HUDEP-2 (cell line): ENCODE measurements around the gene HOXB5.

Experiments
- DNase-seq, 76 experiments: peaks; one replicate each; lab custom pipeline; 2025; ENCODE audit not compliant: unreplicated experiment in 76 of 76; lab: John Stamatoyannopoulos, UW

Gene HOXB5

GRCh38 chr17:48593126-48593829 is at the start of gene HOXB5:
Gene HOXB5 (minus strand): TSS chr17:48593779. CDS start chr17:48593682, 97 bp downstream.
- peak in 4 of 76 experiments; percentile 3 to 22 (median 13) for DNase-seq

DNA sequence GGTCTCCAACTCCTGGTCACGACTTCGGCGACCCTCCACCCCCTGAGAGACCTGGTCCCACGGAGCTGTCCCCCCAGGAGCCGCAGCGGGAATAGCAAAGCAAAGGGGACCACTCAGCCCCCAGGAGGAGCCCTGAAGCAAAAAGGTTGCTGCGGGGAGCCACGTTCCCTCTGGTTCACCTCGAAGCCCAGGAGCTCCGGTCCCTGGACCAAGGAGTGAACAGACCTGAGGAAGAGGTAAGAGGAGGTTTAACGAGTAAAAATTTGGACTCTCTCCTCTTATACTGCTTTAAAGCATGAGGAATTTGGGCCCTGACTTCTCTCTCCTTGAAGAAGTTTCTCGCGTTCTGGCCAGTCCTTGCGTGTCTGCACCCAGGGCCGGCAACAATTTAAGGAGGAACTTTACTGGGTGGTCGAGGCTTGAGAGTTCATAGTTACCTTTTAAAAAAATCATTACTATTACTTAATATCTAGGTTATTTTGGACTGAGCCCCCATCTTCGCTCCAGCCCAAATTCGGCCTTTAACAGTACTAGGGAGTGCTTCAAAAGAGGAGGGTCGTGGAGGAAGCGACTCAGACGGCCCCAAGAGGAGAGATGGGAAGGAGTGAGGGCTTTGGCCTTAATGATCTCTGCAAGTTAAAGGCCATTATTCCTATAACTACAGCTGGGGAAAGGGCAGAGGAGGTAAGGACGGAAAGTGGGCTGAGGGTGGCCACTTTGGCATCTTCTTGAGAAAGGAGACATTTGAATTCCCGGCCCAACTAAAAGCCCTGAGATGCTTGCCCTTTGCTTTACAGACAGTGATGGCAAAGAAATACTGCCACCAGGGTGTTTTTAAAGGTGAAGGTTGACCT is 49.5 kb upstream of the HOXB5 start:
- DNase-seq: no peak

DNA sequence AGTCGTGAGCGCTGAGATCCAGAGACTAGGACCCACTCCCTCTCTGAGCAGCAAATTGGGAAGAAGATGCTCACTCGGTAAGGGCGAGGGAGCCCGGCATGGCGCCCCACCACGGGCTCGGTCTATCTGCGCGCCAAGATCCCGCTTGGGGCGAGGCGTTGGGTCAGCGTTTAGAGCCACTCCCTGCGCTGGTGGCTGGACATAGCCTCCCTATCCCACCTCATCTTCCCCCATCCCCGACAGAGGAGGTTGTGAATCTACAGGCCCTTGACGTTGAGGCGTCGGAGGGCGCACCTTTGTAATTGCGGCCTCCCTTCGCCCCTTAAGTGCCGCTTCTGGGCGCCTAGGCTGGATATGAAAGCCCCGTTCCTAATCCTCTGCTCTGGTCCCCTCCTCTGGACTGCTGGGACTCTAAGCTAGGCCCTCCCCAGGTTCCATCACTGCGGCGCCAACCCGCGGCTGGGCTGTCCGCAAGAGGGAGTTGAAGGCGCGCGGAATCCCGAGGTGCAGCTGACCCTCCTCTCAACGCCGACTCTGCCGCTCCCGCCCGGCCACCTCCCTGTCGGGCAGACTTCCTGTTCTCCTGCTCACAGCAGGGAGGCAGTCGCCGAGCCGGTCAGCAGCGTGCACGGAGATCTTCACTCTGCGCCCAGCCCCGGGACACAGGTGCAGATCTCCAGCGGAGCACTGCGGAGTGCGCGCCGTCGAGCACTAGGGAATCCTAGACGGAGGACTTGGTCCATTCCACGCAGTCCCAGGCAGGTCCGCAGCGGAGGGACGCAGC is 48.7 kb upstream of the HOXB5 start:
- no peak for DNase-seq

DNA sequence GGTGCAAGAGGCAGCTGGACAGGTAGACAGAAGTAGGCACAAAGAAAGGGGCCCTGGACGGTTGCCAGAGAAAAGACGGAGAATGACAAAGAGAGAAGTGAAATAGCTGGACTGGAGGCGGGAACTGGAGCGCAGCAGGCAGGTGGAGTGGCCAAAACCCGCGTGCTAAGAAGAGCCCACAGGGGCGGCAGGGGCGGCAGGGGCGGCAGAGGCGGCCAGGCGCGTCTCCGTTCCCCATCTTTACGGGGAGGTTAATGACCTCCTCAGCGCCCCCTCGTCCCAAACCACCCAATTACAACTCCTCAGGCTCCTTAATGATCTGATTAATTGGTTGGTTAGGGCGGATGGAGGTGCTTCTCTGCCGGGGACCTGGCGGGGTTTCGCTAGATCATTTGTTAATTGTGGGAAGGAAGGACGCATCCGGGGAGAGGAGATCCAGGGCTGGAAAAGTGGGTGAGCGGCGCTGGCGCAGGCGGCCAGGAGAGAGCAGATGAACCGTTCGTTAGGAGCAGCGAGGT is 48.0 kb upstream of the HOXB5 start:
- DNase-seq: no peak

- DNase-seq: no peak
Observed at GRCh38 chr17:48640858-48641180, 47.2 kb upstream of the HOXB5 start.

DNA sequence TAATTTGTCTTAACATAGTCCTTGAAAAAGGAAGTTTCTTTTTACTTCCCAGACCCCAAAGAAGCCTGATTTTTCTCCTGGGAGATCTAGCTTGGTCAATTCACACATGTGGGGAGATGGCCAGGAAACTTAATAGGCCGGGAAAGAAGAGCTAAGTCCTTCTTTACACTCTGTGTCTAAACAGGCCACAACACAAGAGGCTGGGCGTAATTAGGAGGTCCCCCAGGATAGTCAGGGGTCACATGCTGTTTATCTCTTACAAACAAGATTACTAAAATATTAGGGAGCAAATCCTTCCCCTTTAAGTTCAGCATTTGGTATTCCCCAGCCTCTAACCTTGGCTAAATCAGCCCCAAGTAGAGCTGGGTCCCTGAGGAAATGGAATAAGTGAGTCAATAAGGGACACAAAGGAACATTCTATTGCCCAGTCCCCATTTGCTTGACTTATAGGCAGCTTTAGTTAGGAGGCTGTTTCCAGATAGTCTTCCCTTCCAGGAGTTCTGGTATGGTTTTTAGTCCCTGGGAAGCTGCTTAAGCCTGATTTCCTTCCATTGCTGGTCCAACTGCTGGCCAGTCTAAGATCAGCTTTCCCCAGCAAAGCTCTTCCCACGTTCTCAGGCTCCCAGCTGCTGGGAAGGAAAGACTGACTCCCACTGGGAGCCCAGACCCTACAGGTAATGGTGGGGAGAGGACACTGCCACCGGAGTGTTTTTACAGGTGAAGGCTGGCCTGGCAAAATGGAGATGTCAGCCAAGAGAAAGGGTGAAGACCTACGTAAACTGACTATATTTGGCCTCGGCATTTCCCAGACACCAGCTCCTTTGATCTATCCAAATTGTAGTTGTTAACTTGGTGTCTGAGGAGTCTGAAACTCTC is 46.6 kb upstream of the HOXB5 start:
- no peak for DNase-seq

DNA sequence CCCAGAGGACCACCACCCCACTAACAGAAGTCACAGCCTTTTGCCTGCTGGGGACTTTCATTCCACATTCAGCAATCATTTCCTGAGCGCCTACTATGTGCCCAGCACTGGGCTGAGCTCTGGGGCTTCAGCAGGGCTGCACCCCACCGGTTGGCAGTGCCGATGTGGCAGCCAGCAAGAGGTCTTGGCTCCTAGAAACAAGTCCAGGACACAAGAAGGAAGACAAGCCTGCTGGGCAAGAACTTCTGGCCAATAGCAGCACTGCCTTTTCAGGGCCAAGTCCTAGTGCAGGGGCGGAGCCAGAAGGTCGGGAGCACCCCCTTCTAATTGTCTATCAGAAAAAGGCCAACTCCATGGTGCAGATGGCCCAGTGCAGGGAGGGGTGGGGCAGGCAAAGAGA is 45.6 kb upstream of the HOXB5 start:
- peak in 1 of 76 experiments; percentile 11 for DNase-seq

DNA sequence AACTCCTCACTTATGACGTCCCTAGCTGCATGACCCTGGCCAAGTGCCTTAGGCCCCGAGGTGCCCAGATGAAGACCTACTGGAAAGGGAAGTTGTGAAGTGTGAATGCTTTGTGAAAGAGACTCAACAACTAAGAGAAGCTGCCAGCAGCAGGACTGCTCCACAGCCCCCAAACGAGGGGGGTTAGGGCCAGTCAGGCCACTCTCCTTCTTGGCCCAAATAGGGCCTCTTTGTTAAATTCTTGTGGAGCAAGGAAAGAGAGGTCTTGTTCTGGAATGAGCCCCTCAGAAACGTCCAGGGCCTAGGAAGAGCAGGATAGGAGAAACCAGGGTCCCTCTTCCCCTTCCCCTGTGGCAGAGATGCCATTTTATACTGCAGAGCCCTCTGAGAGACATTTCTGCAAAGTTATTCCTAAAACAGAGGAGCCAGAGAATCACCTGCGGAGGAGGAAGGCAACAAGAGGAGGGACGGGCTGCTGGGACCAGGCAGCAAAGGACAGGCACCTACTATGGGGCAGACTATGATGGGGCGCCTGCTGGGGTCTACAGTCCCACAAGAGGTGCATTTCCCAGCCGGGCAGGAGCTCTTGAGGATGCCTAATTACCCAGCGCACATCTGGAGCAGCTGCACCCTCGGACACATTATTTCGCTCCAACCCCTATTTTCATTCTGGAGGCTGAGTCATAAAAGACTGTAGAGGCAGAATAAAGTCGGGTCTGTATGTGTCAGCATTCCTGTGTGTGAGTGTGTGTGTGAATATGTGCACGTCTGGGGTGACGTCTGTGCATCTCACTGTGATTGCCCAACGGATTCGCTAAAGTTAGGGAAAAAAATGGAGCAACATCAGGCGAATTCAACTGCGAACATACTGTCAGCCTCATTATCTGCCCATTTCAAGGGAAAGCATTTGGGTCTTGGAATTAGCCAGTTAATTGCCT is 44.0 kb upstream of the HOXB5 start:
- DNase-seq: no peak

- DNase-seq: peak in 61 of 76 experiments; percentile 8 to 84 (median 44)
Observed at GRCh38 chr17:48636177-48637018, 42.8 kb upstream of the HOXB5 start.

DNA sequence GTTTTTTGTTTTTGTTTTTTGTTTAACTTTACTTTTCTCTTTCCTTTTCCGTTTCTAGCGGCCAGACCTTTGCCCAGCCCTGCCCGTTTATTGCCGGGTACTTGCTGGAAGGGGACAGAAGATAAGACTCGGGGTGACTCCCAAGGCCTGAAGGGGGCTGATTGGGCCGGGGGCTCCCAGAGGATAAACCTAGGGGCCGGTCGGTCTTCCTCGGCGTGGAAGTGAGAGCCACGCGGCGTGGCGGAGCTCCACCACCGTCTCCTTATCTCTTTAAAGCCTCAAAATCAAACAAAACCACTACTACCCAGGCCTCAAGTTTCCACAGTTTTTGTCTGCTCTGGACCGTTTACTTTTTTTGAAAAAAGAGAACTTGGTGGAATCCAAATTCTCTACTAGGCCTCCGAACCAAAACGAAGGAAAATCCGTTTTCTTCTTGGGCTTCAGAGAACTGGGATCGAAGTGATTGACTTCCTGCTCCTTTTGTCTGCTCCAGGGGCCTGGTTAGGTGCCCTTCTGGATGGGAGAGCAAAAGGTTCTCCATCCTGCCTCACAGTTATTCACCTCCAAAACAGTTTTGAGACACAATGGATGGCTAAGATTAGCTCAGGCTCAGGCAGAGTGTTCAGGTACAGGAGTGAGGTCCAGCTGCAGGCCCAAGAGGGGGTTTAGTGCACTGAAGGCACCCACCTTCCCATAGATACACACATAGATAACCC is 41.1 kb upstream of the HOXB5 start:
- no peak for DNase-seq

- DNase-seq: no peak
Observed at GRCh38 chr17:48633266-48633677, 39.7 kb upstream of the HOXB5 start.

DNA sequence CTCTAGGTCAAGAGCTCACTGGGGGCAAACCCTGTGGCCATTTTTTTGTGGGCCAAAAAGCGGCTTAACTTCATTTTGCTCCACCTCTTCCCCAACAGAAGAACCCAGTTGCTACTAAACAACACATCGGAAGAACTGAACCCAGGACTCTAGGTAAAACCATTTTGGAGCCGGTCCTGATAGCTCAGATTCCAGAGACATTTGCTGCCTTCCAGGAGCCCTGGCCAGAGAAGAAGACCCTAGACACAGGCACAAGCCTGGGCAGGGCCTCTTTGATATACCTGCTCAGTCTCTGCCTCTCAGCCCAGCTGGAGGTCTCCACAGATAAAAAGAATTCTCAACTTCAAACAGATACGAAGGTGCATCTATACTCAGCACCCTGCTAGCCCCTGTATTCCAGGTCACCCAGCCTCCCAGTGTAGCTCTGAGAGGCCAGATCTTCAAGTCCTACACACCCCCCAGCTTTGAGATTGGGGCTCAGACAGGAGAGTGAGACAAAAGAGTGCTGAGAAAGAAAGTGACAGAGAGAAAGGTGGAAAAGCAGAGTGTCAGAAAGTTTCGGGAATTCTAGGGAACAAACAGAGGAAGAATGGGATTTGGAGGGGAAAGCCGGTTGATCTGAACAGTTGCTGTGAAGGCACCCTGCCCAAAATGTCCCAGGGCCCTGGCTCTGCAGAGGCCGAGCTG is 39.1 kb upstream of the HOXB5 start:
- no peak for DNase-seq

- DNase-seq: no peak
Observed at GRCh38 chr17:48631693-48632578, 38.4 kb upstream of the HOXB5 start.

DNA sequence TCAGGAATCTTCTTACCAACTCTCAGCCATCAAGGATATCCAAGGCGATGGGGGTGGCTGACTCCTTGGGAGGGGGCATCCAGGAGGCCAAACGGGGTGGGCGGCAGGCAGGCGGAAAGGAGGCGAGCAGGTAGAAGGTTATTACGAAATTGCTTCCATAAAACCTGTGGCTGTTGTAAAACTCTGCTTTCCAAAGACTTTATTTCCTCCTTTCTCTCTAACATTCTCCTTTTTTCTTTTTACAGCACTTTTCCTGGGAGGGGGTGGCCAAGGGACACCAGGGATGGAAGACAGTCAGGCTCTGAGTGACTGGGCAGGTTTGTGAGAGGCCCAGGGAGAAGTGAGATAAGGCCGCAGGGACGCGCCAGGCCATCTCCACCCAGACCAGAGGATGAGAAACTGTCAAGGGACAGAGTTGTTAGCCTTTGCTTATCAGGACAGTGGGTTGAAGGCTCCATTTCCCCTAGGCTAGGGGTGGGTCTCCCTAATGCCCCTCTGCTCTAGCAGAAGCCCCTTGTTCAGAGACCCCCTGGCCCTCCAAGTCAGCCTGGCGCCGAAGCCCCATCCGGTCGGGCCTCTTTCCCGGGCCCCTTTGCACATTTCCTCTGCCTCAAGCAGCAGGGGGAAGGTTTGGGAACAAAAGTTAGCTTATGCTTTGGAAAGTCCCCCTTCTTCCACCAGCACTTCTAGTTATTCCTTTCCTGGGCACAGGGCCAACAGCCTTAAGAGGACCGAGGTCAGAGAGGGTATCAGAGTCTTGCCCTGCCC is 37.5 kb upstream of the HOXB5 start:
- DNase-seq: peak in 9 of 76 experiments; percentile 8 to 42 (median 23)
